HEK293 (cell line): ENCODE measurements around the gene RPL6.
A peak's percentile ranks its signal among the peaks of the same experiment; 100 is the strongest.

Source experiments
- CTCF ChIA-PET: fragments of 350-600 bp; formaldehyde crosslinking; extraction: SDS; loops from one replicate; lab custom pipeline; 2021; ENCODE audit warnings: antibody characterized with exemption; lab: Yijun Ruan, JAX
- POLR2A ChIA-PET: fragments of 300-600 bp; formaldehyde crosslinking; extraction: SDS; loops from one replicate; lab custom pipeline; 2020; ENCODE audit warnings: antibody characterized with exemption, inconsistent platforms; lab: Yijun Ruan, JAX
- H3K27ac ChIP-seq: fragments of 200-500 bp; sonication (Bioruptor generic); 2 replicates; pipeline ENCODE4 v1.5.1; 2014; ENCODE audit warnings: low read depth, low read length, control low read depth, inconsistent platforms; ENCODE audit errors: extremely low read depth
- H3K36me3 ChIP-seq, 2 experiments: fragments of 200-500 bp in 1 of 2; sonication (Bioruptor generic) in 1 of 2; 1 replicate in 1 of 2; 2 replicates in 1 of 2; pipeline ENCODE4 v1.5.1; 2014 to 2017; ENCODE audit warnings: inconsistent platforms in 2 of 2, low read length in 2 of 2; ENCODE audit not compliant: control insufficient read depth in 2 of 2, insufficient read depth in 1 of 2
- H3K4me1 ChIP-seq: fragments of 200-500 bp; sonication (Bioruptor generic); 2 replicates; pipeline ENCODE4 v1.5.1; 2014; ENCODE audit warnings: mild to moderate bottlenecking, low read length, inconsistent platforms; ENCODE audit not compliant: control insufficient read depth, insufficient read depth
- H3K4me3 ChIP-seq: 2 replicates; pipeline ENCODE4 v1.5.1; 2011; ENCODE audit warnings: low read depth, mild to moderate bottlenecking, control low read depth, low read length, moderate library complexity
- H3K9me3 ChIP-seq: fragments of 200-500 bp; sonication (Bioruptor generic); 2 replicates; pipeline ENCODE4 v1.5.1; 2014; ENCODE audit warnings: low read depth, low read length, inconsistent platforms; ENCODE audit not compliant: control insufficient read depth, insufficient read depth
- ATF2 ChIP-seq: fragments of 450-650 bp; formaldehyde crosslinking; IDR thresholded peaks from 2 replicates; pipeline ENCODE4 v1.5.1; 2016; ENCODE audit warnings: missing biosample characterization, missing genetic modification characterization, low read depth
- IKZF3 ChIP-seq: fragments of 450-650 bp; IDR thresholded peaks from 2 replicates; pipeline ENCODE4 v1.5.0; 2018; ENCODE audit warnings: missing biosample characterization, mild to moderate bottlenecking, missing genetic modification characterization, moderate library complexity
- KLF7 ChIP-seq: fragments of 450-650 bp; formaldehyde crosslinking; IDR thresholded peaks from 2 replicates; pipeline ENCODE4 v1.5.1; 2016; ENCODE audit warnings: missing biosample characterization, missing genetic modification characterization, borderline replicate concordance
- OSR2 ChIP-seq: fragments of 450-650 bp; formaldehyde crosslinking; IDR thresholded peaks from 2 replicates; pipeline ENCODE4 v1.5.1; 2016; ENCODE audit warnings: missing biosample characterization, missing genetic modification characterization
- PATZ1 ChIP-seq: fragments of 450-650 bp; formaldehyde crosslinking; IDR thresholded peaks from 2 replicates; pipeline ENCODE4 v1.5.1; 2016; ENCODE audit warnings: missing biosample characterization, missing genetic modification characterization
- ZBTB20 ChIP-seq: fragments of 450-650 bp; formaldehyde crosslinking; IDR thresholded peaks from 2 replicates; pipeline ENCODE4 v1.5.1; 2016; ENCODE audit warnings: missing biosample characterization, missing genetic modification characterization
- ZNF174 ChIP-seq: fragments of 450-650 bp; formaldehyde crosslinking; IDR thresholded peaks from 2 replicates; pipeline ENCODE4 v1.5.0; 2017; ENCODE audit warnings: missing biosample characterization, mild to moderate bottlenecking, missing genetic modification characterization
- ZNF18 ChIP-seq: fragments of 450-650 bp; formaldehyde crosslinking; IDR thresholded peaks from 2 replicates; pipeline ENCODE4 v1.5.1; 2016; ENCODE audit warnings: missing biosample characterization, missing genetic modification characterization
- ZNF266 ChIP-seq: fragments of 450-650 bp; formaldehyde crosslinking; IDR thresholded peaks from 2 replicates; pipeline ENCODE4 v1.5.1; 2016; ENCODE audit warnings: missing biosample characterization, missing genetic modification characterization, low read depth
- ZNF654 ChIP-seq: fragments of 450-650 bp; formaldehyde crosslinking; IDR thresholded peaks from 2 replicates; pipeline ENCODE4 v1.5.1; 2016; ENCODE audit warnings: low read depth, missing biosample characterization, missing genetic modification characterization
- ZNF768 ChIP-seq: fragments of 450-650 bp; formaldehyde crosslinking; IDR thresholded peaks from 2 replicates; pipeline ENCODE4 v1.5.1; 2018; ENCODE audit warnings: missing biosample characterization, mild to moderate bottlenecking, missing genetic modification characterization
- ZNF776 ChIP-seq: fragments of 450-650 bp; formaldehyde crosslinking; IDR thresholded peaks from 2 replicates; pipeline ENCODE4 v1.5.0; 2017; ENCODE audit warnings: missing biosample characterization, missing genetic modification characterization, borderline replicate concordance
- ZNF837 ChIP-seq: fragments of 450-650 bp; formaldehyde crosslinking; IDR thresholded peaks from 2 replicates; pipeline ENCODE4 v1.5.1; 2016; ENCODE audit warnings: missing biosample characterization, missing genetic modification characterization
- ZSCAN5A ChIP-seq: fragments of 450-650 bp; formaldehyde crosslinking; IDR thresholded peaks from 2 replicates; pipeline ENCODE4 v1.5.1; 2016; ENCODE audit warnings: missing biosample characterization, missing genetic modification characterization
- TF ChIP-seq, protein P1 (sequence below): fragments of 450-650 bp; formaldehyde crosslinking; IDR thresholded peaks from 2 replicates; pipeline ENCODE4 v1.5.1; 2016; ENCODE audit warnings: missing biosample characterization, missing genetic modification characterization
- TF ChIP-seq, protein P2 (sequence below): fragments of 450-650 bp; formaldehyde crosslinking; IDR thresholded peaks from 2 replicates; pipeline ENCODE4; 2016; ENCODE audit warnings: missing biosample characterization, missing genetic modification characterization

RPL6 gene

GRCh38 chr12:112375105-112375504 lies 34.3 kb downstream of the RPL6 start (continued):
- TF ChIP-seq, protein P1, sequence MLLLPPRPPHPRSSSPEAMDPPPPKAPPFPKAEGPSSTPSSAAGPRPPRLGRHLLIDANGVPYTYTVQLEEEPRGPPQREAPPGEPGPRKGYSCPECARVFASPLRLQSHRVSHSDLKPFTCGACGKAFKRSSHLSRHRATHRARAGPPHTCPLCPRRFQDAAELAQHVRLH (tag by site-specific recombination): peak; percentile 62; the same call in 1 of the 2 replicates
- TF ChIP-seq KLF7 (tag by site-specific recombination): peak; percentile 82; the same call in 1 of the 2 replicates
- TF ChIP-seq, all 188 proteins: peak for 12

GRCh38 chr12:112374166-112374740 lies 35.2 kb downstream of the RPL6 start:
- TF ChIP-seq ZBTB20 (tag by site-specific recombination) (no peak), OSR2 (tag by site-specific recombination) (0 out of 2 replicates have a peak, but pooled peaks have one; percentile 38), ZNF654 (tag by site-specific recombination) (no peak), ZNF266 (tag by site-specific recombination) (no peak), ATF2 (tag by site-specific recombination) (no peak), ZNF837 (no peak), ZSCAN5A (no peak), PATZ1 (tag by site-specific recombination) (no peak), ZNF768 (tag by site-specific recombination) (no peak), ZNF776 (tag by site-specific recombination) (no peak), IKZF3 (tag by site-specific recombination) (no peak), ZNF18 (tag by site-specific recombination) (peak; percentile 83), ZNF174 (no peak)
- TF ChIP-seq, protein P2, sequence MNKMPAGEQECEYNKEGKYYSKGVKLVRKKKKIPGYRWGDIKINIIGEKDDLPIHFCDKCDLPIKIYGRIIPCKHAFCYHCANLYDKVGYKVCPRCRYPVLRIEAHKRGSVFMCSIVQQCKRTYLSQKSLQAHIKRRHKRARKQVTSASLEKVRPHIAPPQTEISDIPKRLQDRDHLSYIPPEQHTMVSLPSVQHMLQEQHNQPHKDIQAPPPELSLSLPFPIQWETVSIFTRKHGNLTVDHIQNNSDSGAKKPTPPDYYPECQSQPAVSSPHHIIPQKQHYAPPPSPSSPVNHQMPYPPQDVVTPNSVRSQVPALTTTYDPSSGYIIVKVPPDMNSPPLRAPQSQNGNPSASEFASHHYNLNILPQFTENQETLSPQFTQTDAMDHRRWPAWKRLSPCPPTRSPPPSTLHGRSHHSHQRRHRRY: no peak
- H3K36me3 ChIP-seq: no peaks in the 10 kb centered on the region; a peak in 1 of 3 replicates
- H3K9me3 ChIP-seq: no peaks in the 10 kb centered on the region
- H3K4me1 ChIP-seq: peaks cover 15% of the 10 kb centered on the region
- POLR2A ChIA-PET: no interaction called here
- H3K4me3 ChIP-seq: no peak overlapping the region
- H3K27ac ChIP-seq: no peak overlapping the region
- CTCF ChIA-PET: interaction anchor here (0.6 to 0.7 kb wide), 2 partner anchors 37 to 96 kb away, joined by 3 read pairs; no protein-coding TSS in a partner anchor
